Measurements from ENCODE around the gene S100Z.
A peak's percentile ranks its signal among the peaks of the same experiment; 100 is the strongest.

S100Z gene

GRCh38 chr5:76938177-76938576 lies 88.4 kb downstream of the S100Z start:
- H3K9ac ChIP-seq, result no peak overlapping the region
- peaks cover 21% of the 10 kb centered on the region for H3K4me1 ChIP-seq (ENCODE audit: low read depth, poor library complexity, severe bottlenecking)
- no peak overlapping the region for H3K4me3 ChIP-seq (IDR thresholded peaks at IDR 0.05; ENCODE audit: insufficient read depth, low read depth, low read length)
- 0 out of 2 replicates have a peak overlapping the region, but pooled peaks have one; percentile 10 for H3K27ac ChIP-seq
- H3K36me3 ChIP-seq (ENCODE audit: insufficient read depth), result no peaks in the 10 kb centered on the region
- H3K4me2 ChIP-seq, result peak overlapping the region; percentile 34
- peaks cover 3% of the 10 kb centered on the region; the same call in 1 of the 2 replicates for H3K27me3 ChIP-seq (ENCODE audit: insufficient read depth, low read depth)
- no peaks in the 10 kb centered on the region for H4K20me1 ChIP-seq (ENCODE audit: insufficient read depth)
- no peak for TF ChIP-seq CTCF (conservative IDR thresholded peaks at IDR 0.05; ENCODE audit: low read depth, low read length)
- no peaks in the 10 kb centered on the region for H3K79me2 ChIP-seq (ENCODE audit: insufficient read depth, low read depth)
- no peak overlapping the region for H2AFZ ChIP-seq (ENCODE audit: low read depth)

GRCh38 chr5:76941000-76941399 lies 91.2 kb downstream of the S100Z start:
- Histone ChIP-seq H3K27ac (no peak overlapping the region), H3K4me2 (no peak overlapping the region), H3K9ac (no peak overlapping the region), H3K27me3 (ENCODE audit: insufficient read depth, low read depth) (peaks cover 3% of the 10 kb centered on the region; the same call in 1 of the 2 replicates), H3K79me2 (ENCODE audit: insufficient read depth, low read depth) (no peaks in the 10 kb centered on the region), H3K4me3 (IDR thresholded peaks at IDR 0.05; ENCODE audit: insufficient read depth, low read depth, low read length) (no peak overlapping the region), H2AFZ (ENCODE audit: low read depth) (no peak overlapping the region), H3K4me1 (ENCODE audit: low read depth, poor library complexity, severe bottlenecking) (peaks cover 21% of the 10 kb centered on the region), H3K36me3 (ENCODE audit: insufficient read depth) (no peaks in the 10 kb centered on the region), H4K20me1 (ENCODE audit: insufficient read depth) (no peaks in the 10 kb centered on the region)
- TF ChIP-seq CTCF (conservative IDR thresholded peaks at IDR 0.05; ENCODE audit: low read depth, low read length), result no peak

- Histone ChIP-seq H3K27me3 (ENCODE audit: insufficient read depth, low read depth) (no peaks in the 10 kb centered on the region; the same call in 1 of the 2 replicates), H3K27ac (no peak overlapping the region), H2AFZ (ENCODE audit: low read depth) (no peak overlapping the region), H3K36me3 (ENCODE audit: insufficient read depth) (no peaks in the 10 kb centered on the region), H3K4me2 (no peak overlapping the region), H3K9ac (no peak overlapping the region), H3K4me1 (ENCODE audit: low read depth, poor library complexity, severe bottlenecking) (peaks cover 21% of the 10 kb centered on the region), H4K20me1 (ENCODE audit: insufficient read depth) (no peaks in the 10 kb centered on the region), H3K79me2 (ENCODE audit: insufficient read depth, low read depth) (no peaks in the 10 kb centered on the region), H3K4me3 (IDR thresholded peaks at IDR 0.05; ENCODE audit: insufficient read depth, low read depth, low read length) (no peak overlapping the region)
- no peak for TF ChIP-seq CTCF (conservative IDR thresholded peaks at IDR 0.05; ENCODE audit: low read depth, low read length)
Observed at GRCh38 chr5:76941442-76941841, 91.6 kb downstream of the S100Z start.

- TF ChIP-seq CTCF (conservative IDR thresholded peaks at IDR 0.05; ENCODE audit: low read depth, low read length), result no peak
- no peak overlapping the region for H3K4me3 ChIP-seq (IDR thresholded peaks at IDR 0.05; ENCODE audit: insufficient read depth, low read depth, low read length)
- no peaks in the 10 kb centered on the region for H3K27me3 ChIP-seq (ENCODE audit: insufficient read depth, low read depth)
- H3K4me1 ChIP-seq (ENCODE audit: low read depth, poor library complexity, severe bottlenecking), result peaks cover 14% of the 10 kb centered on the region
- H3K4me2 ChIP-seq, result no peak overlapping the region
- H3K79me2 ChIP-seq (ENCODE audit: insufficient read depth, low read depth), result no peaks in the 10 kb centered on the region
- H3K36me3 ChIP-seq (ENCODE audit: insufficient read depth), result no peaks in the 10 kb centered on the region
- no peak overlapping the region for H2AFZ ChIP-seq (ENCODE audit: low read depth)
- no peak overlapping the region for H3K27ac ChIP-seq
- no peak overlapping the region for H3K9ac ChIP-seq
- no peaks in the 10 kb centered on the region for H4K20me1 ChIP-seq (ENCODE audit: insufficient read depth)
Observed at GRCh38 chr5:76942581-76942980, 92.8 kb downstream of the S100Z start.
